ENCODE results near the gene CWC27.

The CWC27 gene

DNA sequence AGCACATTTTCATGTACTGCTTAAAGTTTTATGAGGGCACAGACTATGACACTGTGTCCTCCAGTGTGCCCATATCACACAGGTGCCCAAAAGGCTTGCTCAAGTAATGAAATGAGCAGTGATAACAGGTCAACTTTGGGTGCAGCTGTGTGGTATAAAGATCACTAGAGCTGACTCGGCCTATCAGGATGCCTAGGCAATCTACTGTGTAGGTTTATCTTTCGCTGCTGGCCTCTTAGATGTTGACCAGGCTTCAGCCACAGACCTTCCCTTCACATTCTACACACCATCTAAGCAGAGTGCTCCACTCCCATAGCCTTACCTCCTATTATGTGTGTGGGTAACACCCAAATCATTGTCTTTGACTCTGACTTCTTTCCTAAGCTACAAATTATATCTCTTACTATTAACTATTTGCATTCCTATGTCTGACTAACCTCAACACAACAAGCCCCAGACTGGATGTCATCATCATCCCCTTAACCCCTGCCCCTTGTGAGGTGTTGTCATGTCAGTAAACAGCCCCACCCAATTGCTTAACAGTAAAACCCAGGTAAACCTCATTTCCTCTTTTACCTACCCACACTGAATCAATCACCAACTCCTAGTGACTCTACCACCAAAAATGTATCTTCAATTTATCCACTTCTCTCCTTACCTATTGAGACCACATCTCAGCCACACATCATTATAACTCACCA is 2.8 kb upstream of the CWC27 start:
- no peak for TF ChIP-seq L3MBTL2 (conservative IDR thresholded peaks at IDR 0.05)
- CTCF ChIA-PET: no interaction called here
- POLR2A ChIA-PET: no interaction called here
- DNase-seq (ENCODE audit: extremely low spot score): no peak

- no peak for TF ChIP-seq ELF4 (IDR thresholded peaks at IDR 0.05)
- CTCF ChIA-PET: no interaction called here
- POLR2A ChIA-PET: interaction anchor here (1.1 kb wide), 1 partner anchor 12 kb away, joined by 4 read pairs; no protein-coding TSS in a partner anchor
- DNase-seq (ENCODE audit: extremely low spot score): no peak
Measured at GRCh38 chr5:64766941-64767340, 1.8 kb upstream of the CWC27 start.

DNA sequence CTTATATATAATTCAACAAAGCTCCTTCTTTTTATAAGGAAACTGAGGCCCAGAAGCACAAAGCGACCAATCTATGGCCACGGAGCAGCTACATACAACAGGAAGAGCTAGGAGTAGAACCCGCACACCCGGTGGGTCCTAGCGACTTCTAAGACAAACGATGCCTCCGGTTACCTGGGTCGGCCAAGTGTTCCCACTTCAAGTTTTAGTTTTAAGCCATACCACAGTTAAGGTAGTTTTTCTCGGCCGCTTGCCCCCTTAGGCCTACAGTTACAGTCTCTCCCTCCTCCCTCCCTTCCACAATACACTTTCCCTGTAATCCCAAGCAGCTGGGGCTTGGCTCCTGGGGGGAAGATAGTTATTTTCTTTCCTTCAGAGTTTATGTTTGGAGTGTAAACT is 772 bp upstream of the CWC27 start:
- TF ChIP-seq PKNOX1 (IDR thresholded peaks at IDR 0.05): no peak
- CTCF ChIA-PET: interaction anchor here (0.5 to 0.6 kb wide), 2 partner anchors 8 to 699 kb away, joined by 3 to 5 read pairs; no protein-coding TSS in a partner anchor
- DNase-seq (ENCODE audit: extremely low spot score): peak; percentile 9
- POLR2A ChIA-PET: interaction anchor here (0.9 to 1.5 kb wide), 3 partner anchors 11 to 77 kb away, joined by 4 to 6 read pairs (median 4); no protein-coding TSS in a partner anchor

GRCh38 chr5:64769855-64770254 is 1.1 kb downstream of the CWC27 start:
- TF ChIP-seq PKNOX1 (IDR thresholded peaks at IDR 0.05) (no peak), LEF1 (IDR thresholded peaks at IDR 0.05; ENCODE audit: borderline replicate concordance) (no peak), ELF4 (IDR thresholded peaks at IDR 0.05) (no peak), BHLHE40 (IDR thresholded peaks at IDR 0.05; ENCODE audit: borderline replicate concordance) (no peak)
- ChIA-PET POLR2A (no interaction called here), CTCF (interaction anchor here (0.6 kb wide), 1 partner anchor 717 kb away, joined by 3 read pairs; no protein-coding TSS in a partner anchor)
- DNase-seq (ENCODE audit: extremely low spot score): no peak

GRCh38 chr5:64771736-64772135 is 3.0 kb downstream of the CWC27 start:
- CTCF ChIA-PET: no interaction called here
- no peak for TF ChIP-seq HDGF (IDR thresholded peaks at IDR 0.05; ENCODE audit: borderline replicate concordance)
- no peak for TF ChIP-seq SUZ12 (IDR thresholded peaks at IDR 0.05)
- TF ChIP-seq FOXK2 (IDR thresholded peaks at IDR 0.05): no peak
- no peak for TF ChIP-seq NFRKB (IDR thresholded peaks at IDR 0.05)
- TF ChIP-seq FOXM1 (IDR thresholded peaks at IDR 0.05; ENCODE audit: borderline replicate concordance): no peak
- TF ChIP-seq TARDBP (IDR thresholded peaks at IDR 0.05): no peak
- no peak for TF ChIP-seq ELF4 (IDR thresholded peaks at IDR 0.05)
- no peak for TF ChIP-seq LEF1 (IDR thresholded peaks at IDR 0.05; ENCODE audit: borderline replicate concordance)
- TF ChIP-seq ARNT (IDR thresholded peaks at IDR 0.05): no peak
- no peak for TF ChIP-seq L3MBTL2 (conservative IDR thresholded peaks at IDR 0.05)
- TF ChIP-seq PKNOX1 (IDR thresholded peaks at IDR 0.05): no peak
- TF ChIP-seq SP1 (IDR thresholded peaks at IDR 0.05): no peak
- TF ChIP-seq BHLHE40 (IDR thresholded peaks at IDR 0.05; ENCODE audit: borderline replicate concordance): no peak
- TF ChIP-seq FOXA1 (IDR thresholded peaks at IDR 0.05): no peak
- no peak for TF ChIP-seq ZNF384 (IDR thresholded peaks at IDR 0.05)
- no peak for TF ChIP-seq CTBP1 (IDR thresholded peaks at IDR 0.05; ENCODE audit: borderline replicate concordance)
- no peak for DNase-seq (ENCODE audit: extremely low spot score)
- POLR2A ChIA-PET: no interaction called here

DNA sequence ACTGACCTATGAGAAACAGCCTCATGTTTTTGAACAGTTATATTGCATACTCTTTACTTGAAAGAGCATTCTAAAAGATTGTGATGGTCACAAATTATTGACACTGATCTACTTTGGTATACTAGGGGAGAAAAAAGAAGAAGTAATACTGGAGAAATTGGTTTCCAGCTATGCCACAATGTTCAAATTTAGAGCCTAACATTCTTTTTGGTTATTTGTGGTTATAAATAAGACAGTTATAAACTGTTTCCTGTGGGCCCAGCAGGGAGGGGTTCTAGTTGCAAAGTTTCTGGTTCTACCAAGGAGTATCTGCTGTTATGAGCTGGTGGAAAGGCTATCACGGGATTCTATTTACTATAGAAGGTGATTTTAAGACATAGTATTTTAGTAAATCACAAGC is 4.8 kb downstream of the CWC27 start:
- no peak for TF ChIP-seq HDGF (IDR thresholded peaks at IDR 0.05; ENCODE audit: borderline replicate concordance)
- TF ChIP-seq FOXK2 (IDR thresholded peaks at IDR 0.05): no peak
- no peak for TF ChIP-seq ELF4 (IDR thresholded peaks at IDR 0.05)
- no peak for TF ChIP-seq FOXA1 (IDR thresholded peaks at IDR 0.05)
- no peak for TF ChIP-seq SUZ12 (IDR thresholded peaks at IDR 0.05)
- TF ChIP-seq SP1 (IDR thresholded peaks at IDR 0.05): no peak
- TF ChIP-seq ARNT (IDR thresholded peaks at IDR 0.05): no peak
- TF ChIP-seq ZNF384 (IDR thresholded peaks at IDR 0.05): no peak
- no peak for TF ChIP-seq TARDBP (IDR thresholded peaks at IDR 0.05)
- no peak for TF ChIP-seq PKNOX1 (IDR thresholded peaks at IDR 0.05)
- no peak for TF ChIP-seq FOXM1 (IDR thresholded peaks at IDR 0.05; ENCODE audit: borderline replicate concordance)
- no peak for TF ChIP-seq L3MBTL2 (conservative IDR thresholded peaks at IDR 0.05)
- no peak for TF ChIP-seq LEF1 (IDR thresholded peaks at IDR 0.05; ENCODE audit: borderline replicate concordance)
- TF ChIP-seq CTBP1 (IDR thresholded peaks at IDR 0.05; ENCODE audit: borderline replicate concordance): no peak
- TF ChIP-seq BHLHE40 (IDR thresholded peaks at IDR 0.05; ENCODE audit: borderline replicate concordance): no peak
- no peak for TF ChIP-seq NFRKB (IDR thresholded peaks at IDR 0.05)
- CTCF ChIA-PET: no interaction called here
- POLR2A ChIA-PET: no interaction called here
- DNase-seq (ENCODE audit: extremely low spot score): no peak

All from HEK293T (cell line).